Measurements from ENCODE around the gene CCDC194. TPM values are rescaled to one million over a fixed set of nuclear protein-coding genes. Genes with fewer than 3 reads are reported as not detected.

The CCDC194 gene
- total RNA-seq, 1 donor = not detected

GRCh38 chr19:17405250-17406045, 11.5 kb upstream of the CCDC194 start, which contains the start of gene BST2:
TSS of gene BST2 (minus strand) at chr19:17405630. CDS start at chr19:17405575, 55 bp downstream.
- DNase-seq (ENCODE audit: insufficient read length, low spot score, missing footprints) = peak; percentile 96
- Histone ChIP-seq H3K4me1 (ENCODE audit: insufficient read depth, low read length) (peaks cover 15% of the 10 kb centered on the region), H4K20me1 (ENCODE audit: insufficient read depth, low read length) (no peaks in the 10 kb centered on the region), H2AFZ (ENCODE audit: low read length) (peak within 1 kb of the TSS; percentile 88), H3K79me2 (ENCODE audit: insufficient read depth, low read length) (no peaks in the 10 kb centered on the region), H3K4me3 (ENCODE audit: insufficient read depth, low read length) (no peak within 1 kb of the TSS), H3K9me3 (ENCODE audit: low read depth, low read length) (no peaks in the 10 kb centered on the region), H3K4me2 (ENCODE audit: insufficient read depth, low read length) (peak within 1 kb of the TSS; percentile 51), H3K27me3 (ENCODE audit: insufficient read depth, low read length) (no peaks in the 10 kb centered on the region), H3K27ac (ENCODE audit: low read depth, low read length) (no peak within 1 kb of the TSS), H3K36me3 (ENCODE audit: insufficient read depth, low read length) (no peaks in the 10 kb centered on the region)
- no peak for TF ChIP-seq CTCF (IDR thresholded peaks at IDR 0.05; ENCODE audit: extremely low read depth, low read depth, low read length)

- Histone ChIP-seq H3K4me2 (ENCODE audit: insufficient read depth, low read length) (no peak overlapping the region), H3K9me3 (ENCODE audit: low read depth, low read length) (no peaks in the 10 kb centered on the region), H3K4me3 (ENCODE audit: insufficient read depth, low read length) (no peak overlapping the region), H2AFZ (ENCODE audit: low read length) (no peak overlapping the region), H3K79me2 (ENCODE audit: insufficient read depth, low read length) (no peaks in the 10 kb centered on the region), H3K27ac (ENCODE audit: low read depth, low read length) (no peak overlapping the region), H3K36me3 (ENCODE audit: insufficient read depth, low read length) (no peaks in the 10 kb centered on the region), H3K27me3 (ENCODE audit: insufficient read depth, low read length) (no peaks in the 10 kb centered on the region), H4K20me1 (ENCODE audit: insufficient read depth, low read length) (no peaks in the 10 kb centered on the region), H3K4me1 (ENCODE audit: insufficient read depth, low read length) (peaks cover 15% of the 10 kb centered on the region)
- TF ChIP-seq CTCF (IDR thresholded peaks at IDR 0.05; ENCODE audit: extremely low read depth, low read depth, low read length) = no peak
- peak; percentile 60 for DNase-seq (ENCODE audit: insufficient read length, low spot score, missing footprints)
Observed at GRCh38 chr19:17404621-17405249, 10.7 kb upstream of the CCDC194 start.

- Histone ChIP-seq H3K4me3 (ENCODE audit: insufficient read depth, low read length) (no peak overlapping the region), H4K20me1 (ENCODE audit: insufficient read depth, low read length) (no peaks in the 10 kb centered on the region), H3K4me1 (ENCODE audit: insufficient read depth, low read length) (peaks cover 15% of the 10 kb centered on the region), H3K79me2 (ENCODE audit: insufficient read depth, low read length) (no peaks in the 10 kb centered on the region), H3K9me3 (ENCODE audit: low read depth, low read length) (no peaks in the 10 kb centered on the region), H3K36me3 (ENCODE audit: insufficient read depth, low read length) (no peaks in the 10 kb centered on the region), H3K27ac (ENCODE audit: low read depth, low read length) (no peak overlapping the region), H3K27me3 (ENCODE audit: insufficient read depth, low read length) (no peaks in the 10 kb centered on the region), H3K4me2 (ENCODE audit: insufficient read depth, low read length) (no peak overlapping the region), H2AFZ (ENCODE audit: low read length) (no peak overlapping the region)
- DNase-seq (ENCODE audit: insufficient read length, low spot score, missing footprints) = peak; percentile 45
- no peak for TF ChIP-seq CTCF (IDR thresholded peaks at IDR 0.05; ENCODE audit: extremely low read depth, low read depth, low read length)
Observed at GRCh38 chr19:17404015-17404414, 10.0 kb upstream of the CCDC194 start.
